Activated naive CD4-positive, alpha-beta T cell treated with anti-CD3 and anti-CD28 coated beads, Interleukin-2, amount 50 U/mL, for 72 hours (primary cell): Measurements from ENCODE around the gene DAB1. TPM values are rescaled to one million over a fixed set of nuclear protein-coding genes. Genes with fewer than 3 reads are reported as not detected.

ENCODE experiments used
- ATAC-seq, 2 donors: fragments of 150-1000 bp; cut with Tn5 transposase; 2 replicates each; pipeline ENCODE4 v1.10.0; 2021; ENCODE audit warnings: mild to moderate bottlenecking in 2 of 2, moderate library complexity in 2 of 2
- DNase-seq, 2 donors: peaks; one replicate each; pipeline ENCODE4 v3.0.0; 2021 to 2022; ENCODE audit warnings: low spot score in 2 of 2
- H3K27ac Mint-ChIP-seq, 2 donors: one replicate each; pipeline ENCODE4 v1.8.0; 2022; ENCODE audit warnings: mild to moderate bottlenecking in 2 of 2, mixed read lengths in 2 of 2
- H3K36me3 Mint-ChIP-seq, 2 donors: one replicate each; pipeline ENCODE4 v1.8.0; 2022; ENCODE audit warnings: mixed read lengths in 2 of 2
- H3K9me3 Mint-ChIP-seq, 2 donors: one replicate each; pipeline ENCODE4 v1.8.0; 2022; ENCODE audit warnings: mixed read lengths in 2 of 2
- total RNA-seq, 2 donors: library from RNA; stranded (reverse); gene quantifications; one replicate each; pipeline ENCODE4 v1.2.3, GENCODE V29; 2022

Gene DAB1
- total RNA-seq, 2 donors from 2014 or later, result 0.14 TPM; not detected in 1

DNA sequence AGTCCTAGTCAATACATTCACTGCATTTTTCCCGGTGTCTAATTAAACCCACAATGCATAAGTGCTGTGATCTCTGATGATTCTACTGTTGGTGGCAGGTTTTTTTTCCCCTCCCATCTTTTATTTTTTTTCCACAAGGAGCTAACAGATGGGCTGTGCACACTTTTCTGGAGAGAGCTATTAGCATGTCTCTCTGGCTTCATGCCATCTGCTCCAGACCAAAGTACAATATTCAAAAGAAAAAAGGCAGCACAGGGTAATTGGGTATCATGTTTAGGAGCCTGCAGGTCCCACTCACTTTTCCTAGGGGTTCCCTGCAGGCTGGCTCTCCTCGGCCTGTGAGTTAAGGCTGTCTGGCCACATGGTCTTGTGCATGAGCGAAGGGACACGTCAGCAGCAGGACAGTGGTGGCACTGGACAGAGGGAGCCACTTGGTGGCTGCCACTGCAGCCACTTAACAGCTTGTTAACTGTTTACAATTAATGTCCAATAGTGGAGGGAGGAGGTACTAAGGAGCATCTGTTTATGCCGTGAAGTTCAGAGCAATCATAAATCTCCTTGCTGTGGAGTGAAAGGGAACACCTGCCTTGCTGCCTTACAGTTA is 404.5 kb downstream of the DAB1 start:
- ATAC-seq (no peak), DNase-seq (no peak)
- Mint-ChIP-seq H3K9me3 (peaks cover 3 to 4% of the 10 kb centered on the region in 2 donors), H3K36me3 (no peaks in the 10 kb centered on the region), H3K27ac (no peak overlapping the region)

GRCh38 chr1:57018119-57018518 is 405.7 kb downstream of the DAB1 start:
- peaks cover 3 to 4% of the 10 kb centered on the region in 2 donors for H3K9me3 Mint-ChIP-seq
- H3K36me3 Mint-ChIP-seq, result no peaks in the 10 kb centered on the region
- no peak overlapping the region for H3K27ac Mint-ChIP-seq
- ATAC-seq (no peak), DNase-seq (no peak)

- no peak for ATAC-seq
- Mint-ChIP-seq H3K27ac (no peak overlapping the region), H3K9me3 (peaks cover 3 to 4% of the 10 kb centered on the region in 2 donors), H3K36me3 (no peaks in the 10 kb centered on the region)
- no peak for DNase-seq
Observed at GRCh38 chr1:57017717-57018116, 406.1 kb downstream of the DAB1 start.

- Mint-ChIP-seq H3K36me3 (no peaks in the 10 kb centered on the region), H3K9me3 (peaks cover 3 to 4% of the 10 kb centered on the region in 2 donors)
- ATAC-seq, result no peak
Observed at GRCh38 chr1:57017200-57017599, 406.7 kb downstream of the DAB1 start.

DNA sequence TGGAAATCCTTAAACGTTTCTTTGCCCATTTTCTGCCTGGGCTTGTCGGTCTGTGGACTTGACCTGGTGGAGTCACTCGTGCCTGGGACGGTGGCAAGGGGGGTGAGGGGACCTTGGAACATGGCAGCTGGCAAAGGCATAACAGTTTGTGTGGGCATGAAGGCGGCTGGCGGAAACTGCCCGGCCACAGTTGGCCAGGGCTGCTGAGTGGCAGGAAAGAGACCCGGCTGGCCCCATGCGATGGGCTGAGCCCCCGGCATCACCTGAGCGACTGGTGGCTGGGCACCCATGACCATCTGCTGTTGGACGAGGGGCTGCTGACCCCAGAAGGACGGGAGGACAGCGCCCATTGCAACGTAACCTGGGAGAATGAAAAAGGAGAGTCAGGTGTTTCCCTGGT is 408.8 kb downstream of the DAB1 start:
- Mint-ChIP-seq H3K27ac (no peak overlapping the region), H3K9me3 (no peaks in the 10 kb centered on the region), H3K36me3 (no peaks in the 10 kb centered on the region)
- no peak for DNase-seq
- ATAC-seq, result no peak

More at GRCh38 chr1:57017200-57017599, 406.7 kb downstream of the DAB1 start:
- DNase-seq, result no peak
- H3K27ac Mint-ChIP-seq, result peak overlapping the region in 1 of 2 donors; percentile 50

DNA sequence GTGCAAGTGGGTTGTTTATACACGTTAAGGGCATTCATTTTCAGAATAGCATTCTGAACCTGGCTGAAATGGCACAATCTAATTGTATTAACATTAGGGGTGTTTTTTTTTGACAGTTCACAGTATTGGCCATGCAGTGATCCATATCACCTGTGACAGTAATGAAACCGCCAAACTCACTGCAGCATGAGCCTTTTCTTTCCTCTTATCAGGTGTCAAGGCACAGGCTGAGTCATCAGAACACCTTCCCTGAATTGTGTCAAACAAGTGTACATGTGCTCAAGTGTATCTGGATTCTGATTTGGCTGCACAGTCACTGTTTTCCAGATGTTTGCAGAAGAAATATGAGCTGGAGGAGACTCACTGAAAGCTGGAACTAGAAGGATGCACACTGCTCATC is 410.3 kb downstream of the DAB1 start:
- Mint-ChIP-seq H3K27ac (no peak overlapping the region), H3K36me3 (no peaks in the 10 kb centered on the region), H3K9me3 (no peaks in the 10 kb centered on the region)
- ATAC-seq, result no peak
- DNase-seq, result no peak

DNA sequence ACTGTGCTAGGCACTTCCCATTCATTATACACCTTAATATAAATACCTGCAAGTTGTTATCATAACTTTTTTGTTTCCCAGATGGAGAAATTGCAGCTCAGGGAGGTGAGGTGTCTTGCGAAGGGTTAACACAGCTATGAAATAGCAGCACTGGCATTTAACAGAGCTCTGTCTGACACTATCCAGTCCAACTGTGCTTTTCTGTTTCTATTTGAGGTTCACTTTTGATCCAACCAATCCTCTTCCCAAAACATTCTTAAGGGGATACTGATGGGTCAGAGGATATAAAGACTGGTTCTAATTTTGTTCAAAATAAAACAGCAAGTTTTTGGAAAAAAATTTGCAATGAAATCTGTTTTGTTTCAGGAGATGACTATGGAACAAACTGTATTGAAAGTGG is 411.5 kb downstream of the DAB1 start:
- H3K9me3 Mint-ChIP-seq, result no peaks in the 10 kb centered on the region
- no peaks in the 10 kb centered on the region for H3K36me3 Mint-ChIP-seq
- no peak for ATAC-seq
- H3K27ac Mint-ChIP-seq, result no peak overlapping the region
- no peak for DNase-seq

- ATAC-seq (no peak), DNase-seq (no peak)
- H3K9me3 Mint-ChIP-seq, result no peaks in the 10 kb centered on the region
- no peak overlapping the region for H3K27ac Mint-ChIP-seq
- H3K36me3 Mint-ChIP-seq, result no peaks in the 10 kb centered on the region
Observed at GRCh38 chr1:57010511-57010910, 413.3 kb downstream of the DAB1 start.

GRCh38 chr1:57007948-57008347 is 415.9 kb downstream of the DAB1 start:
- ATAC-seq (no peak), DNase-seq (no peak)
- Mint-ChIP-seq H3K36me3 (no peaks in the 10 kb centered on the region), H3K9me3 (no peaks in the 10 kb centered on the region), H3K27ac (no peak overlapping the region)

- Mint-ChIP-seq H3K27ac (no peak overlapping the region), H3K36me3 (no peaks in the 10 kb centered on the region), H3K9me3 (no peaks in the 10 kb centered on the region)
- no peak for DNase-seq
- no peak for ATAC-seq
Observed at GRCh38 chr1:57007472-57007871, 416.4 kb downstream of the DAB1 start.

DNA sequence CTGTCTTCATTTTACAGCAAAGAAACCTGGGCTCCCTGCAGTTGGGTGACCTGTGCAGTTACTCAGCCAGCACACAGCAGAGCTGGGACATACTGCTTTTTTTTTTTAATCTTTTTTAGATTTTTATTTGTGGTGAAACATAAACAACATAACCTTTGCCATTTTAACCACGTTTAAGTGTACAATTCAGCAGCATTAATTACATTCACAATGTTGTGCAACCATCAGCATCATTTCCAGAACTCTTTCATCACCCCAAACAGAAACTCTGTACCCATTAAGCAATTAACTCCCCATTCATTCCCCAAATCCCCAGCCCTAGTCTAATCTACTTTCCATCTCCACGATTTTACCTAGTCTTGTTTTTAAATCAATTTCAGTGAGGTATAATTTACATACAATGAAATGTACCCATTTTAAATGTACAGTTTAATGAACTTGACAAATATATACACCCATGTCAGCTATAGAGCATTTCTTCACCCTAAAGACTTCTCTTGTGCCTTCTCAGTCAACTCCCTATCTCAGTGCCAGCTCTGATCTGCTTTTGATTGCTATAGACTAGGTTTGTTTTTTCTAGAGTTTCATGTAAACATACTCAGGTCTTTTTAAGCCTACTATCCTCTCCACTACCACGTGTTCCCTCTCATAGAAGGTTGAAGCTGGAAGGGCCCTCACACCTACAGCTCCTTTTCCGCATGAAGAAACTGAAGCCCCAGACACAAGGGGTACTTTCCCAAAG is 420.3 kb downstream of the DAB1 start:
- DNase-seq (no peak), ATAC-seq (no peak)
- no peaks in the 10 kb centered on the region for H3K36me3 Mint-ChIP-seq
- no peaks in the 10 kb centered on the region for H3K9me3 Mint-ChIP-seq
- peak overlapping the region in 1 of 2 donors; percentile 5 for H3K27ac Mint-ChIP-seq

DNA sequence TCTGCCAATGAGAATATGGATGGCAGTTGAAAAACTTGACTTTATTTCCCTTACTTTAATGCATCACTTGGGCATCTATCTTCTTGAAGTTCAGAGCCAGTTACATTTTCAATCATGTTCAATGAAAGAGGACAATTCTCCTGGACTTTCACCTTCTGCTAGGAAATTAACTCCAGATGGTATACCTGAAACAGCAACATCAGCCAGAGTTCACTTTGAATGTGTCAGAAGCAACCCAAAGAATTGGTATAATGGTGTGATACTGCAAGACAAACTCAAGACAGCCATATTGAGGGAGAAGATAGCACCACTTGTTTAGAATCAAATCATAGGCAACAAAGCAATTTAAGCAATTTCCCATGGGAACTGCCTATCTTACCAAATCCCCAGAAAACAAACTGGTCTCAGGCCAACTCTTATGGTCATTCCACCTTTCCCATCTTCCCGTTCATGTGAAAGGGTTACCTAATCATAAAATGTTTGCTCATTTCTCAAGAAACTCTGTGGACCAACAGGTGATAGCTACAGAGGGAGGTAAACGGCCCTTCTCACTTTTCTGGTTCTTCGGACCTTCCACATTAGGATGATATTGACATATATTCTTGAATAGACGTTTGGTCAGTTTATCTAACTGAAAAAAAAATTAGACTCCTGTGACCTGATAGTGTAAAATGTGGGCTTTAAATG is 428.3 kb downstream of the DAB1 start:
- no peak for DNase-seq
- Mint-ChIP-seq H3K36me3 (no peaks in the 10 kb centered on the region), H3K27ac (no peak overlapping the region), H3K9me3 (no peaks in the 10 kb centered on the region)
- ATAC-seq, result no peak

DNA sequence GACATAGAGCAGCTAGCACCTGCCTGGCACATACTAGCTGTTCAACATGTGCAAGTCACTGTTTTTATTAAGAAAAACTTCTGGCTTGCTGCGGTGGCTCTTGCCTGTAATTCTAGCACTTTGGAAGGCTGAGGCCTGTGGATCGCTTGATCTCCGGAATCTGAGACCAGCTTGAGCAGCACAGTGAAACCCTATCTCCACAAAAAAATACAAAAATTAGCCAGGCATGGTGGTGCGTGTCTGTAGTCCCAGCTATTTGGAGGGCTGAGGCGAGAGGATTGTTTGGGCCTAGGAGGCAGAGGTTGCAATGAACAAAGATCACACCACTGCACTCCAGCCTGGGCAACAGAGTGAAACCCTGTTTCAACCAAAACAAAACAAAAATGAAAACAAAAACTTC is 430.4 kb downstream of the DAB1 start:
- Mint-ChIP-seq H3K9me3 (no peaks in the 10 kb centered on the region), H3K27ac (no peak overlapping the region), H3K36me3 (no peaks in the 10 kb centered on the region)
- ATAC-seq, result no peak
- DNase-seq, result no peak

- Mint-ChIP-seq H3K27ac (no peak overlapping the region), H3K36me3 (no peaks in the 10 kb centered on the region), H3K9me3 (no peaks in the 10 kb centered on the region)
- DNase-seq (no peak), ATAC-seq (no peak)
Observed at GRCh38 chr1:56992318-56993125, 431.3 kb downstream of the DAB1 start.

DNA sequence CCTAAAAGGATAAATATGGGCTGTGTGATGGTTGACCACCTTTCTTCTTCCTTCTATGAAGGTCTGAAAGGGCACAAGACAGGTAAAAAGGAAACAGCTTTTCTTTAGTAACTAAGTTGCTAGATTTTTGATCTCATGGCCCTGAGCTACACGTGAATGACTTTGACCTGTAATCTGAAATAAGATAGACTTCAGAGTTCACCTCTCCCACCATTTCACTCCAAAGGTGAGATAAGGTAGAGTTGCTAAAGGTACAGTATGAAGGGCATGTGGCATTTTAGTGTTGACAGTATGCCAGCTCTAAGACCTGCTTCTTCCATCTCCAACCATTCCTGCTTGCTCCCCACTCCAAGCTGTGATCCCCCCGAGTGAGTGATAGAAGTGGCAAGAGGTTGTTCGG is 432.3 kb downstream of the DAB1 start:
- H3K27ac Mint-ChIP-seq, result no peak overlapping the region
- H3K9me3 Mint-ChIP-seq, result no peaks in the 10 kb centered on the region
- no peaks in the 10 kb centered on the region for H3K36me3 Mint-ChIP-seq
- DNase-seq, result no peak
- ATAC-seq, result no peak

DNA sequence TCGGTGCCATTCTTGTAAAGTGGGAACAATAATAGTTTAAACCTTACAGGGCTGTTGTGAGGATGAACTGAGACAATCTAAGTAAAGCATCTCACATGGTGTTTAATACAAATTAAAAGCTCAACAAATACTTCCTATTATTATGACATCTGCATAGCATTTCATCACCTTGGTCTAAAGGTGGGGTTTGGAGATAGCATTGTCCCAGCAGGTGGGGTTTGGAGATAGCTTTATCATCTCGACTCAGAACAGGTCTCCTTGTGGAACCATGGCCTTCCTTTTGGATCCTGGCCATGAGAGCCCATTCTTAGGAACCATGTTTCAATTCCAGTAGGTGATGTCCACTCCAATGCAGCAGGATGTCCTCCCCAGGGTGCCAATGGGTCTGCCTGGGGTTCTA is 437.5 kb downstream of the DAB1 start:
- Mint-ChIP-seq H3K27ac (no peak overlapping the region), H3K36me3 (no peaks in the 10 kb centered on the region), H3K9me3 (no peaks in the 10 kb centered on the region)
- ATAC-seq, result no peak
- no peak for DNase-seq

DNA sequence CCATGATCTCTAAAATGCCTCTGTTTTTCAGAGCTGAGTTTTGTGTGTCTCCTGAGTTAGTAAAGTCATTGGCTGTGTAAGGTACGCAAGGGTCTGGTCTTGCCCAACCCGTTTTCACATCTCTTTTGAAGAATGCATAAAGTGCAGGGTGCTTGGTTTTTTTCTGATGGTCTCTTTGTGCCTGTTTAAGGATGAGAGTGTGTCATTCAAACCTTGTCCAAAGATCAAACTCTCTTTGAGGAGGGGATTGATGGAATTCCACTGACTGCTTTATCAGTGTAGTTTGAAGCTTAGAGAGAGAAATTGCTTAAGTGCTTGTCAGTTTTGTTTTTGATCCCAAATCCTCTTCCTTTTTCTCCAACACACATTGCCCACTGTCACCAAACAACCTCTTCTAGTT is 438.0 kb downstream of the DAB1 start:
- DNase-seq (no peak), ATAC-seq (no peak)
- Mint-ChIP-seq H3K9me3 (peaks cover 0 to under 1% of the 10 kb centered on the region in 2 donors), H3K27ac (no peak overlapping the region), H3K36me3 (no peaks in the 10 kb centered on the region)
